ENCODE data around the gene FAM50B.
"Not testable (repeated sequence)": the region's sequence is repeated elsewhere in the genome, so short reads cannot be mapped to it uniquely, and the experiment has no call there.

Gene FAM50B

DNA sequence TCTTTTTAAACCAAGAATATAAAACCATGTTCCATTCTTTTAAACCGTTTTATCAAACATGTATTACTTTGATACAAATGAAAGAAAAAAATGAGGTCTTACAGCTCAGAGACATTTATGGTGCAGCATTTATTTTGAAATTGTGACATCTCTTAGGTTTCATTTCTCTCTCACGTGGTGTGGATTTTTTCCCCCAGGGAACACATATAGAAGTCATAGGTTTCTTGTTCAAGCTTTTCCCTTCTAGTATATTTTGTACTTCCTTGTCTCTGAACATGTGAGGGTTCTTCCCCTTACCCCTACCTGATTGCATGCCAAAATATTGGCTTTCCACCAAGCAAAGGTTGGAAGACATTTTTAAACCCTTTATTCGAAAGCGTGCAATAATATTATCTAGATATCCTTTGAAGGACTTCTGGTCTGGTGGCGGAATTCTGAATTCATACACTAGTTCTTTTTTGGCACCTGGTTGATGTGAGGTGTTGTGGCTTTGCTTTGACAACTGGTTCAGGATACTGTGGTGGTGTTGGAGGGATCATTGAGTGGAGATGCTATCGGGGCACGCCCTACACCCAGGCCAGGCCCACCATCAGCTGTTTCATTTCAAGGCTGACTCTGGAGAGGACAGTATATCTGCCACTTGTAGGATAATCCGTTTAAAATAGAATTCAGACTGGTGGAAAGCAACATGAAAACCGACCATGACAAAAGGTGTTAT, 5.6 kb upstream of the FAM50B start:
- DNase-seq (ENCODE audit: low read depth, low spot score), result no peak
- H3K4me3 ChIP-seq (ENCODE audit: low read length), result no peak overlapping the region

DNA sequence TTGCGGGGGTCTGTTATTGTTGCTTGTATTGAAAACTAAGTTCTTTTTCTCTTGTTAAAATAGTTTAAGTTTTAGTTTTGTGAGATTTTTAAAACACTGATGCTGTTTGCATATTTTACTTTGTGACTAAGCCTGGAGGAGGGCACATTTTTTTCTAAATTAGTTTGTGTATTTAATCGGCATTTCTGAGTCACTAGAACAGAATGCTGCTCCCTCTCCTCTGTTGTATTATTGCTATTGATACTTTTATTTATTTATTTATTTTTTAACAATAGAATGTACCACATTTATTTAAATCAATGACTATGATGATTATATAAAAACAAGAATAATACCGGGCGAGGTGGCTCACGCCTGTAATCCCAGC, 5.1 kb upstream of the FAM50B start:
- DNase-seq (ENCODE audit: low read depth, low spot score), result no peak
- no peak overlapping the region for H3K4me3 ChIP-seq (ENCODE audit: low read length)

DNA sequence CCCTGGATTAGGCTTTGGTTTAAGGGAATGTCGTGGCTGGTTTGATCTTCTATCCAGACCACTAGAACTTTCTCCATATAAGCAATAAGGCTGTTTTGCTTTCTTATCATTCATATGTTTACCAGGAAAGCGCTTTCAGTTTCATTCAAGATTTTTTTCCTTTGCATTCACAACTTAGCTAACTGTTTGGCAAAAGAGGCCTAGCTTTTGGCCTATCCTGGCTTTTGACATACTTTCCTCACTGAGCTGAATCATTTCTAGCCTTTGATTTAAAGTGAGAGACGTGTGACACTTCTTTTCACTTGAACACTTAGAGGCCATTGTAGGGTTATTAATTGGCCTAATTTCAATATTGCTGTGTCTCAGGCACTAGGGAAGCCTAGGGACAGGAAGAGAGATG, 1.7 kb upstream of the FAM50B start:
- DNase-seq (ENCODE audit: low read depth, low spot score), result no peak

DNA sequence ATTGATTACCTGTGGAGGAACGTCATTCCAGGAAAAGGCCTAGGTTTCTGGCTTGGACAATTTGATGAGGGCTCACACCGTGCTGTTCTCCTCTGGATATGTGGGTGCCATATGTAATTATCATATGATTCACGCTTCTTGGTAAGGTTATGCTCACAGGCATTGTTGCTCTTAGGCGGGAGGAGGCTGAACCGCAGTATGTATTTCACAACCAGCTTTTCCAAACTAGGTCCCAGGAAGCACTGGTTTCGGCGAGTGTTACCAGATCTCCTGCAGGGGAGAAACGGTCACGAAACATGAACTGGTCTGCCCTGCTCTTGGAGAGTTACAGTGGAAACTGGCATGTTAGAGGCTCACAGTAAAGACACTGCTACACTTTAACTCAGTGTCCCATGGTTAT, 793 bp upstream of the FAM50B start:
- no peak for DNase-seq (ENCODE audit: low read depth, low spot score)
- no peak overlapping the region for H3K4me3 ChIP-seq (ENCODE audit: low read length)

More for the DNA sequence above, 1.7 kb upstream of the FAM50B start:
- no peak overlapping the region for H3K4me3 ChIP-seq (ENCODE audit: low read length)

DNA sequence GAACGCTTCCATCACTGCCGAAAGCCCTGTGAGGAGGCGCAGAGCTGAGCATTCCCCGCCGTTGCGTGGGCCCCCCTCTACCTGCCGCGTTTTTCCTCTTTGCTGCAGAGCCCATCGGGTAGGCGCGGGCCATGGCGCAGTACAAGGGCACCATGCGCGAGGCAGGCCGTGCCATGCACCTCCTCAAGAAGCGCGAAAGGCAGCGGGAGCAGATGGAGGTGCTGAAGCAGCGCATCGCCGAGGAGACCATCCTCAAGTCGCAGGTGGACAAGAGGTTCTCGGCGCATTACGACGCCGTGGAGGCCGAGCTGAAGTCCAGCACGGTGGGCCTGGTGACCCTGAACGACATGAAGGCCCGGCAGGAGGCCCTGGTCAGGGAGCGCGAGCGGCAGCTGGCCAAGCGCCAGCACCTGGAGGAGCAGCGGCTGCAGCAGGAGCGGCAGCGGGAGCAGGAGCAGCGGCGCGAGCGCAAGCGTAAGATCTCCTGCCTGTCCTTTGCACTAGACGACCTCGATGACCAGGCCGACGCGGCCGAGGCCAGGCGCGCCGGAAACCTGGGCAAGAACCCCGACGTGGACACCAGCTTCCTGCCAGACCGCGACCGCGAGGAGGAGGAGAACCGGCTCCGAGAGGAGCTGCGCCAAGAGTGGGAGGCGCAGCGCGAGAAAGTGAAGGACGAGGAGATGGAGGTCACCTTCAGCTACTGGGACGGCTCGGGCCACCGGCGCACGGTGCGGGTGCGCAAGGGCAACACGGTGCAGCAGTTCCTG, 693 bp downstream of the FAM50B start:
- DNase-seq (ENCODE audit: low read depth, low spot score), result no peak

DNA sequence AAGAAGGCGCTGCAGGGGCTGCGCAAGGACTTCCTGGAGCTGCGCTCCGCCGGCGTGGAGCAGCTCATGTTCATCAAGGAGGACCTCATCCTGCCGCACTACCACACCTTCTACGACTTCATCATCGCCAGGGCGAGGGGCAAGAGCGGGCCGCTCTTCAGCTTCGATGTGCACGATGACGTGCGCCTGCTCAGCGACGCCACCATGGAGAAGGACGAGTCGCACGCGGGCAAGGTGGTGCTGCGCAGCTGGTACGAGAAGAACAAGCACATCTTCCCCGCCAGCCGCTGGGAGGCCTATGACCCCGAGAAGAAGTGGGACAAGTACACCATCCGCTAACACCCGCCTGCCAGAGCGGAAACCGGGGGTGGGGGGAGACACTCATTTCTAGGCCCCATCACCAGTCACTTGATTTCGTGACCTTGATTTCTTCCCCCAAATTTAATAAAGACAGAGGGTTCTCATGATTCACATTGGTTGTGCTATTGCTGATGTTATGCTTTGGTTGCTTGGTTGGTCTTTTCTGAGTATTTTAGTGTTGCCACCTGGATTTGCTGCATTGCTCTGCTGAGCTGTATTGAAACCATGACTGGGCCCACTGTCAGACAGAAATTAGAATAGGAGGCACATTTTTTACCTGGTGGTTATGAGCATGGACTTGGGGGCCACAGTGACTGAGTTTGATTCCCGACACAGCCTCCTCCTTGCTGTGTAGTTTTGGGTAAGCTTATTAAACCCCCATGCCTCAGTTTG, 1.5 kb downstream of the FAM50B start:
- H3K4me3 ChIP-seq (ENCODE audit: low read length), result no peak overlapping the region
- no peak for DNase-seq (ENCODE audit: low read depth, low spot score)

More for the DNA sequence above, 693 bp downstream of the FAM50B start:
- H3K4me3 ChIP-seq (ENCODE audit: low read length), result no peak overlapping the region

DNA sequence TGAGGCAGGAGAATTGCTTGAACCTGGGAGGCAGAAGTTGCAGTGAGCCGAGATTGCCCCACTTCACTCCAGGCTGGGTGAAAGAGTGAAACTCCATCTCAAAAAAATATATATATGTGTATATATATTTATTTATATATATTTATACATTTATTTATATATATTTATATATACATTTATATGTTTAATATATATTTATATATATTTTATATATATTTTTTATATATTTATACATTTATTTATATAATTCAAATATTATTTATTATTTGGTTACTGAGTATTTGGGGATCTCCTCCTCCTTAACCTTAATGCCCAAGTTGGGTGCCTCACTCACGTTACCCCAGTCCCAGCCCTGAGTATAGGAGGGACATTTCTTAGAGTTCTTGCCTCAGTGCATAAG, 2.7 kb downstream of the FAM50B start:
- no peak overlapping the region for H3K4me3 ChIP-seq (ENCODE audit: low read length)
- no peak for DNase-seq (ENCODE audit: low read depth, low spot score)

DNA sequence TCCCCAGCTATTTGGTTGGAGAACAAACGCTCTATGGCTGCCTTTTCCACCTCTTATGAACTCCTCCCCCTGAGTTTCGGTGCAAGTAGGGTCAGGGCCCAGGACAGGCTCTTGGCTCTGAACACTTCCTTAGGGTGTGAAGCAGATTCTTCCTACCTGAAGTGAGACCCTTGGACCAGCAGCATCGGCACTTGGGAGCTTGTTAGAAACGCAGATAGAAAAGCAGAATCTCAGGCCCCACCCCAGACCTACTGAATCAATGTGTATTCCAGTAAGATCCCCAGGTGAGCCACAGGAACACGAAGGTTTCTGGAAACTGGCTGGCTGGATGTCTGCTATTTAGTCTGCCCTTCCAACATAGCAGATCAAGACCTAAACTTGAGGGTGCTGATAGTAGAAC, 3.2 kb downstream of the FAM50B start:
- DNase-seq (ENCODE audit: low read depth, low spot score), result no peak
- H3K4me3 ChIP-seq (ENCODE audit: low read length), result no peak overlapping the region

DNA sequence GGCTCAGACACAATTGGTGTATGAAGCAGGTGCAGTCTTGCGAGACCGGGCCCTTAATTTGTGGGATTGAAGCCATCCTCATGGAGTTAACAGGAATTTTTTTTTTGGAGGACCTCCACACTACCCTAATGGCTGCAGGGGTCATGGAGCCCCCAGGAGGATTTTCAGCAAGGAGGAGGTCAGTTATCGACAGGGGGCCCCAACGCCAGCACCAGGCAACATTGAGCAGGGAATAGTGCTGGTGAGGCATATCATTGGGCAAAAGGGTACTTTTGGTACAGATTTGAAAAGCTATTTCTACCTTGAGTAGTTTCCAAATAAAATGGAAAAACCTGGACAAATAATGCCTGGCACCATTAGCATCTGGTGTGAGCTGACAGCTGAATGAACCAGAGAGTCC, 6.7 kb downstream of the FAM50B start:
- H3K4me3 ChIP-seq (ENCODE audit: low read length), result no peak overlapping the region

DNA sequence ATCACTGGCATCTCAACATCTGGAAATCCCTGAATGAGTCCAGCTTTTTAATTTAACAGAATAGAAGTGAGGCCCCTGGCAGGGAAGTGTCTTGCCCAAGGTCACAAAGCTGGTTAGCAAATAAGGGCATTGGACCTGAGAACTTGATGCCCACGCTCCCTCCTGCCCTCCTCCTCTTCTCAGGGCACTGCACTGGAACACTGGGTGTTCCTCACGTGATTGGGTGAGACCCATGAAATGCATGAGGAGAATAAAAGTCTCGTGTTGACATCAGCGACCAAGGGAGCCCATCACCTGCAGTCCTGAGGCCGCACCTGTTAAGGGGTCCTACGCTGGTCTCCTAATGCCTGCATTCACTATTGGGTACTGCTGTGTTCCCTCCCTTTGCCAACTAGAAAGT, 7.4 kb downstream of the FAM50B start:
- no peak for DNase-seq (ENCODE audit: low read depth, low spot score)
- no peak overlapping the region for H3K4me3 ChIP-seq (ENCODE audit: low read length)

More for the DNA sequence above, 6.7 kb downstream of the FAM50B start:
- DNase-seq (ENCODE audit: low read depth, low spot score), result no peak

DNA sequence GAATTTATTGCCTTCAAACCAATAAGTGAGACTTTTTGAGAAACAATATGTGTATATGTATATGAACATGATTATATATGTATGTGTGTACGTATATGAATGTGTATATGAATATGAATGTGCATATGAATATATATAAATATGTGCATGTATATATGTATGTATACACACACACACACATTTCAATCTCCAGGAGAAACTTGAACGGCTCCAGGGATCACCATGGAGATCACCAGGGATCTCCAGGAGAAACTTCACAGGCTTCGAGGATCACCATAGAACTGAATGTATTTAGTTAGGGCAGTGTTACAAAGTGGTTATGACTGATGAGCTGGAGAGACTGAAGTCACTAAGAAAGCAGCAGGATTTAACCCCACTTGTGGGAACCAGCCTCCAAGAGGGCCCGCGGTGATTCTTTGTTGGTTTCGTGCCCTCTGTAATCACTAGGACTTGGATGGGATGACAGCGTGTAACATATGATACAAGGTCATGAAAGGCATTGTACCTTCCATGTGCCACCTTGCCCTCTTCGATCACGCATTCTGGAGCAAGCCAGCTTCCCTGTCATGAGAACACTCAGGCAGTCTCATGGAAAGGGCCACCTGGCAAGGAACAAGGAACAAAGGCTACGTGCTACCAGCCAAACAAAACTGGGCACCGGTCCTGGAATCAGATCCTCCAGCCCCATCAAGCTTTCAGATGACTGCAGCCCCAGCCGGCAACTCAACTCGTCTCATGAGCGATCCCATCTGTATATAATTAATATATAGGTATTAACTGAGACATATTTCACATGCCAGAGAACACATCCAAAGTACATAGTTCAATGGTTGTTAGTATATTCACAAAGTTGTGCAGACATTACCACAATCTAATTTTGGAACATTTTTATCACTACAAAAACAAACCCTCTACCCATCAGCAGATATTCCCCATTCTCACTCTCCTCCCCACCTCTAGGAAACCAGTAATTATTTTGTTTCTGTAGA, 8.6 kb downstream of the FAM50B start:
- no peak overlapping the region for H3K4me3 ChIP-seq (ENCODE audit: low read length)
- DNase-seq (ENCODE audit: low read depth, low spot score), result no peak

DNA sequence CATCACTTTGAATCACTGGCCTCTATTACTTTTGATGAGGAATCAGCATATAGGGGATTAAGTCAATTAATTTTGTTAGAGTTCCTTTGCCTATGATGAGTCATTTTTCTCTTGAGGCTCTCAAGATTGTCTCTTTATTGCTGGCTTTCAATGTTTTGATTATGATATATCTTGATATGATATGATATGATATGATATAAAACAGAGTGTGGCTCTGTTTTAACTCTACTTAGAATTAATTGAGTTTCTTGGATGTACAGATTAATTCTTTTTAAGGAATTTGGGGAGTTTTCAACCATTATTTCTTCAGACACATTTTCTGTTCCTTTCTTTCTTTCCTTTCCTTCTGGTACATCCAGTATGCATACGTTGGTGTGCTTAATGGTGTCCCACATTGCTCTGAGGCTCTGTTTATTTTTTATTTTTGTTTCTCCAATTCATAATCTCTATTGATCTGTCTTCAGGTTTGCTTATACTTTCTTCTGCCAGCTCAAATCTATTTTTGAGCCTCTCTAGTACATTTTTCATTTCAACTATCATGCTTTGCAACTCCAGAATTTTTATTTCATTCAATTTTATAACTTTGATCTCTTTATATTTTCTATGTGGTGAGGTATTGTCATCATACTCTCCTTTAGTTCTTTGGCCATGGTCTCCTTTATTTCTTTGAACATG, 10.8 kb downstream of the FAM50B start:
- no peak overlapping the region for H3K4me3 ChIP-seq (ENCODE audit: low read length)
- DNase-seq (ENCODE audit: low read depth, low spot score), result no peak

DNA sequence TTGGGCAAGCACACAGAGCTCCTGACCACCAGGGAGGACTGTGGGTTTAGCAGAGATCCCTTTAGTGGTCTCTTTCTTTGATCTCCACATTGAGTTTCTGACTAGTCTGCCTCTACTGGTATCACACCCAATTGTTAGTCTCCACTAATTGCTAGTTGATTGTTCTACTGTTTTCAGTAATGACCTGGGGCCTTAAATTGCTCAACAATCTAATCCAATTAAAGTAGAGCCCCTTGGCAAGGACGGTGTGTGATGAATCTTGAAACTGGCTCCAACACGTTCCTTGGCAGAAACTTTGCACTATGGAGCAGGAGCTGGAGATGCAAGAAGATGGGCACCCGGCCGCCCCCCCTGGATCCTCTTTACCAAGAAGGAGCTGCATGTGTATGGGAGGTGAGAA, 12.3 kb downstream of the FAM50B start:
- H3K4me3 ChIP-seq (ENCODE audit: low read length), result no peak overlapping the region
- no peak for DNase-seq (ENCODE audit: low read depth, low spot score)

DNA sequence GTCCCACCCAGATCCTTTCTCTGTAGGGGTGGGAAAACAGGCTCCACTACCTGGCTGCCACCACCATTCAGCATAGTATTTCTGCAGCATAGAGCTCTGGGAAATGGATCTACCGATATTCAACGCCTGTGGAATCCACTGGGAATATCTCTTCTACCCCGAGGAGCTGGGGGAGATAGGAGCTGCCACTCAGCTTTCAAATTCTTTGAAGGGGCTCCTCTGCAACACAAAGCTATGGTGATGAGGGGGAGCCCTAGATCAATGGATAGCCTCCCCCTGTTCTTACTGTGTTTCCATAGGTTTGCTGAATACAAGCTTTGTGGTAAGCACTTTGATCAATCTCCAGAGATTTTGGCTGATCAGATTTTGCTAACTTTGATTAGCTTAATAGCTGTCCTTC, 12.9 kb downstream of the FAM50B start:
- no peak overlapping the region for H3K4me3 ChIP-seq (ENCODE audit: low read length)
- no peak for DNase-seq (ENCODE audit: low read depth, low spot score)

DNA sequence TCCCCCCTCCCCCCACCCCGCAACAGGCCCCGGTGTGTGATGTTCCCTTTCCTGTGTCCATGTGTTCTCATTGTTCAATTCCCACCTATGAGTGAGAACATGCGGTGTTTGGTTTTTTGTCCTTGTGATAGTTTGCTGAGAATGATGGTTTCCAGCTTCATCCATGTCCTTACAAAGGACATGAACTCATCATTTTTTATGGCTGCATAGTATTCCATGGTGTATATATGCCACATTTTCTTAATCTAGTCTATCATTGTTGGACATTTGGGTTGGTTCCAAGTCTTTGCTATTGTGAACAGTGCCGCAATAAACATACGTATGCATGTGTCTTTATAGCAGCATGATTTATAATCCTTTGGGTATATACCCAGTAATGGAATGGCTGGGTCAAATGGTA, 14.1 kb downstream of the FAM50B start:
- DNase-seq (ENCODE audit: low read depth, low spot score); H3K4me3 ChIP-seq (ENCODE audit: low read length): not testable (repeated sequence)

DNA sequence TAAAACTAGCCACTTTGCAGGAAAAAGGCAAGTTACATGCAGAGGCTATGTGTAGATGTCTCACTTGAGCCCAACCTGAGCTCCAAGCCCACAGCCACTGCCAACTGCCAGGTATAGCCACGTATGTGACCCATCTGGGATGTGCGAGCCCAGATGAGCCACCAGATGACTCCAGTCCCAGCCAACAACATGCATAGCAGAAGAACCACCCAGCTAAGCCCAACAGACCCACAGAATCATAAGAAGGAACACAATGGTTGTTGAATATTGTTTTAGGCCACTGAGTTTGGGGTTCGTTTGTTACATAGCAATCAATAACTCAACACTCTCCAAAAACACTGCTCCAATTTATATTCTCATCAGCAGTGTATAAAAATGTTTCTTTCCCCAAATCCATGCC, 16.3 kb downstream of the FAM50B start:
- H3K4me3 ChIP-seq (ENCODE audit: low read length), result no peak overlapping the region
- no peak for DNase-seq (ENCODE audit: low read depth, low spot score)

DNA sequence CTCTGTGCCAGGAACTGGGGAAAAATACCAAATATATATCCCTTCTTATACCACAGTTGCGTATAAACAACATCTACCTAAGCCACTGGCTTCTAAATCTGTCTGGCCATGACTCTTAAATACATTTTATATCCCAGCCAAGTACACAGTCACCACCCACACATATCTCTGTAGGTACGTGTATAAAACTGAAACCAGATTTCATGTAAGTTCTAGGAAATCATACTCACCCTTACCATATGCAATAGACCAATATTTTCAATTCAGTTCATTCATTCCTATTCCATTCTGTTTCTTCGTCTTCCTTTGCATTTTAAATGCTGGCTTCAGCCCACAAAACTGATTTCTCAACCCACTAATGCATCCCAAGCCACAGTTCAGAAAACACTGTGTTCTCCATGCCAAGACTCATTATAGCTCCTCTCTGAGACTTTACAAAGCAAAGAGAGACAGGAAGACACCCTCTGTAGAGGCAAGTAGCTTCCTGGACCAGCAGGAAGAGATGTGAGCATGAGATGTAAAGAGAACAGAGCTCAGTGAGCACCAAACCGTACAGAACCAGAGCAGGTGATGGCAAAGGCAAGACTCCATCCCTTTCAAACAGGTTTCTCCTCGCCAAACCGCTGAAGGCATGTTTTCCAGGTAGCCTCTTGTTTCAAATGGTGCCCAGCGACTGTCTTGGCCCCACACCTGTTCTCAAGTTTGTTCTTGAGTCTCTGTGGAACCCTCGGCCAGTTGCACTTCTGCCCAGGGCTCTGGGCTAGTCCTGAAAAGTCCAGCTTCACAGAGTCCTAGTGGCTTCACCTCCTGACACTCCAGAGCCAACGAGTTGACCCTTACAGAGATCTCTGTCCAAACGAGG, 18.7 kb downstream of the FAM50B start:
- no peak overlapping the region for H3K4me3 ChIP-seq (ENCODE audit: low read length)
- DNase-seq (ENCODE audit: low read depth, low spot score), result no peak

DNA sequence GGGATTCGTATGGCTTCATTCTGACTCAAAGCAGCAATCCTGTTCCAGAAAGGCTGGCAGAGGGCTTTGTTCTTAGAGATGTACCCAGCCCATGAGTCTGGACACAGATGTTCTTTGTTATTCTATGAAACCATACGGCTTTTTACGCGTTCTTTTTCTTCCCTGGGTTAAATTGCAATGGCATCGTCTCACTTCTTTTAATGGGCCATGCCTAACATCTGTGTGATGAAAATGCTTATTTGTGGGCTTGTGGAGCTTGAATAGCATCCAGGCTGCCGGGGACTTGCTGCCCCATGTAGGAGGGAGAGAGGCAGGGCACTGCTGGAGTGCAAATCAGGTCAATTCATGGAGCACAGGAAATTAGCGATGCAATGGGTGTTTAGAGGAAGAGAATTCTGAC, 19.4 kb downstream of the FAM50B start:
- no peak for DNase-seq (ENCODE audit: low read depth, low spot score)
- no peak overlapping the region for H3K4me3 ChIP-seq (ENCODE audit: low read length)
